ENCODE data around the gene EPHA1.

Gene EPHA1

DNA sequence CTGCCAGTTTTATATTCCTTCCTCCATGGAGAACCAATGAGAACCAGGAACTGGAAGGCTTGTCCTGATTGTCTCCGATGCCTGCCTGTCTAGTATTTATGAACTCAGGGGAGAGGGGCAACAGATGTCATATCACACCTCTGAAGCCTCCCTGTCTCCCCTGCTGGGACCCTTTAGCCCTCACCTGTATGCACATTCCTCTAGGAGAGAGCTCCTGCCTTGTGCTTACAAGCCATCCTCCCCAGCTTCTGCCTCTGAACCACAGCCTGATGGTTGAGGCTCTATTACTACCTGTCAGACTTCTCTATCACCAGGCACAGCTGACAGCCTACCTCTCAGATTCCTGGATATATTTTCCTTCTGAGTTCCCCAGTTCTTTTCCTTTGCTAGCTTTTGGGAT lies 40.3 kb downstream of the EPHA1 start:
- no peak for DNase-seq

GRCh38 chr7:143367972-143368371 lies 40.7 kb downstream of the EPHA1 start:
- no peak for DNase-seq

- DNase-seq: no peak
Observed at GRCh38 chr7:143363016-143363937, 45.4 kb downstream of the EPHA1 start.

GRCh38 chr7:143362131-143363015 lies 46.3 kb downstream of the EPHA1 start, which contains the start of gene FAM131B:
FAM131B (minus strand) TSS chr7:143362713; CDS start chr7:143362603, 110 bp downstream.
- DNase-seq: peak; percentile 42

GRCh38 chr7:143361552-143362130 lies 47.0 kb downstream of the EPHA1 start:
- no peak for DNase-seq

DNA sequence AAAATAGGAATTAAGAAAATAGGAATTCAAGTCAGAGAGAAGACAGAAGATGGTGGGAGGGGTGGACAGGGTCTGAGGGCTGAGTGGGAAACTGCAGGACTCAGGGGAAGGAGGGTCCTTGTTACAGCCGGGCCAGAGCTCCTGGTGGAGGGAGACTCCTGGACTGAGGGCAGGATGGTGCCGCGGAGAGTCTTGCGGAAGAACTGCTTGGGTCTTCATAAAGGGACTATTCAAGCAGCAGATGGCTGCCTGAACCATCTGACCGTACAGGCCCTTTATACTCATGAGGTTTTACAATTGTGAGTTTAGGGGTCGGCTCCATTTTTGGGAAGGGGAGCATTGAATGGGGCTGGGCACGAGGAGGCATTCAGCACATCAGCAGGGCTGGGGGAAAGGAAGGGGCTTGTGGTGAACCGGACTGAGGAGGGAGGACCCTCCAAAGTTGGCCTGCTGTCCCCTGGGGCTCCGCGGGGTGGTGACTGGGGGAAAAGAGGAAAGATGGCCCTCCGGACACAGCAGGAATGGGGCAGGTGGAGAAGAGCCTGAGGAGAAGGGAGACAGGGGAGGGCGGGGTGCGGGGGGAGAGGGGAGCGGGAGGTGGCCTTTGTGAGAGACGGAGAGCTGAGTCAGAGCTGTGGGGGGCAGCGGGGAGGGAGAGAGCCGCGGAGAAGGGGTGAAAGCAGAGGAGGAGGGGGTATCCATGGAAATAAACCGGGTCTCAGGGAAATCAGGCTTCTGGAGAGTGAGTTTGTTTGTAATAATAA lies 47.7 kb downstream of the EPHA1 start:
- no peak for DNase-seq

- no peak for DNase-seq
Observed at GRCh38 chr7:143359771-143360353, 48.8 kb downstream of the EPHA1 start.

- no peak for DNase-seq
Observed at GRCh38 chr7:143358626-143359025, 50.0 kb downstream of the EPHA1 start.

- DNase-seq: no peak
Observed at GRCh38 chr7:143356414-143357050, 52.1 kb downstream of the EPHA1 start.

DNA sequence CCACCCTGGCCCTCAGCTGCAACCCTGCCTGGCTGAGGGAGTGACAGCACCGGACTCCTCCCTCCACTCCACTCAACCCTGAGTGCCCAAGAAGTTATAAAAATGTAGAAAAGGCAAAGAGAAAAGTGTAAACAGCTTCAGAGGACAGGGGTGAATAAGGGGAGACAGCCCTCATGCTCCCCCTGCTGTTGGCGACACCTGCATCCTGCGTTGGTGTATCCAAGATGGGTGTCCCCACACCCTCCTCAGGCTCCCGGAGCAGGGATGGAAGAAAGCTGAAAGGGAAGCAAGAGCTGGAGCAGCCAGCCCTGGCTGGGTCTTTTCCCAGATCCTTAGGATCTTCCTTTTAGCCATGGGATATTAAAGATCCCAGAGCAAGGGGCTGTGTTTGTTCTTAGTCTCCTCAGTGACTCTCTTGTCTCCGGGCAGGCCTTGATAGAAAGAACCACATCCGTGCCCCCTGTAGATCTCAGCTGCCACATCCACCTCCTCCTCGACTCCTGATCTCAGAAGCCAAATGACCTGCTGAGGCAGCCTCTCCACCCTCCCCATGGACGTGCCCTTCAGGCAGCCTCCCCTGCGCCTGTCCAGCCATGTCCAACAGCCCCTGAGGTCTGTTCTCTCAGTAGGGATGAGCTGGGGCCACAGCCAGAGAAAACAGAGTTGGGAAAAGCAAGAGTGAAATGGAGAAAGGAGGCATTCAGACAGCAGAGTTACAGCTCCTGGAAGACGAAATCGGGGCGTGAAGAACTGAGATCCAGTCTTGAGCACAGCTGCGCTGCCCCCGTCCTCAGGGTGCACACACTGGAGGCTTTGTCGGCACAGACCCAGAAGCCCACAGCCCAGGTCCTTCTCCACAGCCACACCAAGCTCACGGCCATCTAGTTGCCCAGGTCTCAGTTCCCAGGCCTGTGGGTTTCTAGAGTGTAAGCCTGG lies 52.9 kb downstream of the EPHA1 start:
- no peak for DNase-seq

- no peak for DNase-seq
Observed at GRCh38 chr7:143354965-143355364, 53.7 kb downstream of the EPHA1 start.

- DNase-seq: no peak
Observed at GRCh38 chr7:143354376-143354775, 54.3 kb downstream of the EPHA1 start.

- DNase-seq: no peak
Observed at GRCh38 chr7:143352531-143353002, 56.1 kb downstream of the EPHA1 start.

- no peak for DNase-seq
Observed at GRCh38 chr7:143351574-143351973, 57.1 kb downstream of the EPHA1 start.

- no peak for DNase-seq
Observed at GRCh38 chr7:143351060-143351459, 57.6 kb downstream of the EPHA1 start.

- no peak for DNase-seq
Observed at GRCh38 chr7:143347950-143348349, 60.7 kb downstream of the EPHA1 start.

GRCh38 chr7:143346018-143346417 lies 62.6 kb downstream of the EPHA1 start:
- DNase-seq: no peak

- DNase-seq: peak; percentile 81
Observed at GRCh38 chr7:143345428-143345900, 63.2 kb downstream of the EPHA1 start.

DNA sequence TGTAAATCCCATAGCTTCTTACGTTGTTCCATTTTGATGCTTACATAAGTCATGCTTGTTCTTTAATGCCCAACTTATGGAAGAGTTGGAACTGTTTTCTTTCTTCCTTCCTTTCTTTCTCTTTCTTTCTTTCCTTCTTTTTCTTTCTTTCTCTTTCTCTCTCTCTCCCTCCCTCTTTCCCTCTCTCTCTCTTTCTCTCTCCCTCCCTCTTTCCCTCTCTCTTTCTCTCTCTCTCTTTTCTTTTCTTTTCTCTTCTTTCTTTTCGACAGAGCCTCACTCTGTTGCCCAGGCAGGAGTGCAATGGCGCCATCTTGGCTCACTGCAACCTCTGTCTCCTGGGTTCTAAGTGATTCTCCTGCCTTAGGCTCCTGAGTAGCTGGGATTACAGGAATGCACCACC lies 65.1 kb downstream of the EPHA1 start:
- no peak for DNase-seq

DNA sequence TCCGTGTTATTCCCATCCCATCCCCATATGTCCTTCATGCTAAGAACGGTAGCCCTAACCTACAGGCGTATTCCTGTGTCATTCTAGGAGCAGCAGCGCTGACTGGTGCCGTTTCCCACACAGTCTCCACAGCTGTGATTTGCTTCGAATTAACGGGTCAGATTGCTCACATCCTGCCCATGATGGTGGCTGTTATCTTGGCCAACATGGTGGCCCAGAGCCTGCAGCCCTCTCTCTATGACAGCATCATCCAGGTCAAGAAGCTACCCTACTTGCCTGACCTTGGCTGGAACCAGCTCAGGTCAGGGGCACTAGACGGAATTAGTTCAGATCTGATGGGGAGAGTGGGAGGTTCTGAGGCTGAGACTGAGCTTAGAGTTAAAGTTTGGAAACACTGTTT lies 66.8 kb downstream of the EPHA1 start:
- DNase-seq: no peak
